H1 (cell line): ENCODE data around the gene SRP14. TPM values are rescaled to one million over a fixed set of nuclear protein-coding genes. Genes with fewer than 3 reads are reported as not detected.

ENCODE experiments used
- ASH2L ChIP-seq: fragments of 200-600, 300-600 bp; sonication (generic); IDR thresholded peaks from one replicate; pipeline ENCODE4 v1.7.1; 2017; ENCODE audit warnings: low read length
- ATF2 ChIP-seq: IDR thresholded peaks from 2 replicates; pipeline ENCODE4 v1.6.1; 2012; ENCODE audit warnings: low read length, inconsistent platforms
- BCL11A ChIP-seq, 2 experiments: IDR thresholded peaks; one replicate each; pipeline ENCODE4 v1.6.1; 2011; ENCODE audit warnings: low read depth in 2 of 2, low read length in 2 of 2, mild to moderate bottlenecking in 2 of 2
- CBX5 ChIP-seq: fragments of 300-800, 300-1000 bp; sonication (generic); IDR thresholded peaks from 2 replicates; pipeline ENCODE4 v1.7.1; 2016; ENCODE audit warnings: antibody characterized with exemption, low read length, low read depth
- CBX8 ChIP-seq: fragments of 300-800, 300-1000 bp; sonication (generic); IDR thresholded peaks from 2 replicates; pipeline ENCODE4 v1.7.1; 2016; ENCODE audit warnings: low read depth, low read length, borderline replicate concordance
- CREB1 ChIP-seq: IDR thresholded peaks from 2 replicates; pipeline ENCODE4 v1.6.1; 2012; ENCODE audit warnings: inconsistent platforms
- CTCF ChIP-seq, 3 experiments: IDR thresholded peaks; 1 replicate in 2 of 3; 2 replicates in 1 of 3; pipeline versions ENCODE4 v1.5.1 to v1.6.1; 2011; ENCODE audit warnings: low read length in 3 of 3, mild to moderate bottlenecking in 3 of 3, inconsistent platforms in 2 of 3, low read depth in 1 of 3, moderate library complexity in 1 of 3; ENCODE audit not compliant: insufficient read depth in 1 of 3; ENCODE audit errors: control extremely low read depth in 1 of 3
- E2F6 ChIP-seq: IDR thresholded peaks from 2 replicates; pipeline ENCODE4 v1.6.1; 2012; ENCODE audit warnings: inconsistent platforms
- FOSL1 ChIP-seq: IDR thresholded peaks from 2 replicates; pipeline ENCODE4 v1.6.1; 2011; ENCODE audit warnings: mild to moderate bottlenecking, low read depth, low read length, moderate library complexity; ENCODE audit not compliant: insufficient read depth
- KDM1A ChIP-seq: fragments of 200-600, 300-600 bp; sonication (generic); IDR thresholded peaks from 2 replicates; pipeline ENCODE4 v1.7.1; 2016; ENCODE audit warnings: mild to moderate bottlenecking, low read length, borderline replicate concordance
- KDM4A ChIP-seq: IDR thresholded peaks from one replicate; pipeline ENCODE4 v1.7.1; 2012; ENCODE audit warnings: low read depth, mild to moderate bottlenecking, moderate library complexity, low read length, inconsistent platforms; ENCODE audit not compliant: severe bottlenecking
- NRF1 ChIP-seq: IDR thresholded peaks from 2 replicates; pipeline ENCODE4 v1.6.1; 2011; ENCODE audit warnings: mild to moderate bottlenecking, low read depth, low read length, improper control_type of control experiment
- POLR2AphosphoS5 ChIP-seq: IDR thresholded peaks from 2 replicates; pipeline ENCODE4 v1.6.1; 2011; ENCODE audit warnings: low read depth, low read length
- RAD21 ChIP-seq, 2 experiments: IDR thresholded peaks in 1 of 2; conservative IDR thresholded peaks in 1 of 2; 2 replicates each; pipeline ENCODE4 v1.6.1; 2011; ENCODE audit warnings: low read depth in 2 of 2, low read length in 2 of 2, improper control_type of control experiment in 1 of 2, inconsistent platforms in 1 of 2, mild to moderate bottlenecking in 1 of 2, moderate library complexity in 1 of 2
- RBBP5 ChIP-seq: IDR thresholded peaks from 2 replicates; pipeline ENCODE4 v1.7.1; 2012; ENCODE audit warnings: low read depth, mild to moderate bottlenecking, inconsistent platforms, low read length, moderate library complexity, borderline replicate concordance
- SIRT6 ChIP-seq: IDR thresholded peaks from one replicate; pipeline ENCODE4 v1.7.1; 2012; ENCODE audit warnings: low read length, inconsistent platforms
- TBP ChIP-seq: IDR thresholded peaks from 2 replicates; pipeline ENCODE4 v1.6.1; 2011; ENCODE audit warnings: low read depth, low read length, improper control_type of control experiment
- TEAD4 ChIP-seq: IDR thresholded peaks from 2 replicates; pipeline ENCODE4 v1.6.1; 2012; ENCODE audit warnings: low read depth, low read length, inconsistent platforms, mixed read lengths
- USF2 ChIP-seq: IDR thresholded peaks from 2 replicates; pipeline ENCODE4 v1.6.1; 2011; ENCODE audit warnings: low read length, improper control_type of control experiment
- polyA plus RNA-seq, 7 experiments: library from polyadenylated mRNA; depleted of rRNA in 3 of 7; stranded (reverse) in 5 of 7; unstranded in 2 of 7; fragments of >200 nt in 5 of 7; fragments of 200-250 nt in 2 of 7; gene quantifications; 1 replicate in 5 of 7; 2 replicates in 1 of 7; 4 replicates in 1 of 7; pipeline versions ENCODE4 v1.2.1 to v1.2.3, GENCODE V29; 2011 to 2013; ENCODE audit warnings: missing spikeins in 2 of 7, mixed read lengths in 2 of 7
- total RNA-seq: library from RNA; stranded (reverse); fragmentation: NEBNext Ultra II Directional; extraction: Animal tissue kit (Norgen Biotek cat#: 25700); gene quantifications from 2 replicates; pipeline ENCODE4 v1.2.1, GENCODE V29; 2021

SRP14 gene
- total and polyA plus RNA-seq, 2 of the 8 experiments (the other 6 are each of a cell fraction or from before 2014, with no cell fraction given): 186 to 223 TPM

GRCh38 chr15:40081691-40082194 lies 42.8 kb upstream of the SRP14 start (continued):
- TF ChIP-seq NRF1 (no peak), ATF2 (0 out of 2 replicates have a peak, but pooled peaks have one; percentile 50), KDM4A (no peak), TEAD4 (no peak), CREB1 (no peak), RBBP5 (peak; percentile 59; the same call in 1 of the 2 replicates), KDM1A (no peak), CTCF (IDR thresholded peaks at IDR 0.05; ENCODE audit: control extremely low read depth in 1 of 3, insufficient read depth in 1 of 3, low read depth in 1 of 3, low read length in 3 of 3) (peak in 1 of 3 experiments; percentile 10; a peak in 1 of 4 replicates), BCL11A (IDR thresholded peaks at IDR 0.05; ENCODE audit: low read depth in 2 of 2, low read length in 2 of 2) (no peak), E2F6 (peak; percentile 17; the same call in 1 of the 2 replicates), CBX8 (no peak), SIRT6 (no peak), CBX5 (no peak), TBP (no peak), ASH2L (peak; percentile 59), USF2 (no peak), POLR2AphosphoS5 (peak; percentile 44; the same call in 1 of the 2 replicates), RAD21 (IDR thresholded peaks at IDR 0.05 in 1 of 2, conservative IDR thresholded peaks at IDR 0.05 in 1 of 2; ENCODE audit: low read depth in 2 of 2, low read length in 2 of 2) (peak in 1 of 2 experiments; percentile 22; a peak in 1 of 4 replicates), FOSL1 (no peak)
